H7 (cell line): ENCODE results near the gene POLDIP3. TPM values are rescaled to one million over a fixed set of nuclear protein-coding genes. Genes with fewer than 3 reads are reported as not detected.

Source experiments
- DNase-seq: peaks from one replicate; pipeline ENCODE4 v3.0.0; 2012
- H3K27me3 ChIP-seq: 2 replicates; pipeline ENCODE4 v1.6.0; 2011; ENCODE audit warnings: mild to moderate bottlenecking, low read length; ENCODE audit not compliant: control insufficient read depth, insufficient read depth
- H3K36me3 ChIP-seq: replicated peaks from 2 replicates; pipeline ENCODE4 v1.5.1; 2011; ENCODE audit warnings: low read length; ENCODE audit not compliant: control insufficient read depth, insufficient read depth
- H3K4me3 ChIP-seq: 2 replicates; pipeline ENCODE4 v1.5.1; 2011; ENCODE audit warnings: low read depth, mild to moderate bottlenecking, control low read depth, low read length, moderate library complexity; ENCODE audit not compliant: insufficient read depth
- total RNA-seq: library from RNA; depleted of rRNA; stranded (reverse); fragments of >200 nt; shearing (Covaris generic); gene quantifications from 2 replicates; pipeline ENCODE4 v1.2.3, GENCODE V29; 2014

POLDIP3 gene
- total RNA-seq, 1 experiment from 2014 or later = 43.2 TPM

- DNase-seq = peak; percentile 58
- no peaks in the 10 kb centered on the region for H3K36me3 ChIP-seq
- no peaks in the 10 kb centered on the region for H3K27me3 ChIP-seq
- H3K4me3 ChIP-seq = no peak overlapping the region
Measured at GRCh38 chr22:42645341-42645937, 30.8 kb upstream of the POLDIP3 start.

DNA sequence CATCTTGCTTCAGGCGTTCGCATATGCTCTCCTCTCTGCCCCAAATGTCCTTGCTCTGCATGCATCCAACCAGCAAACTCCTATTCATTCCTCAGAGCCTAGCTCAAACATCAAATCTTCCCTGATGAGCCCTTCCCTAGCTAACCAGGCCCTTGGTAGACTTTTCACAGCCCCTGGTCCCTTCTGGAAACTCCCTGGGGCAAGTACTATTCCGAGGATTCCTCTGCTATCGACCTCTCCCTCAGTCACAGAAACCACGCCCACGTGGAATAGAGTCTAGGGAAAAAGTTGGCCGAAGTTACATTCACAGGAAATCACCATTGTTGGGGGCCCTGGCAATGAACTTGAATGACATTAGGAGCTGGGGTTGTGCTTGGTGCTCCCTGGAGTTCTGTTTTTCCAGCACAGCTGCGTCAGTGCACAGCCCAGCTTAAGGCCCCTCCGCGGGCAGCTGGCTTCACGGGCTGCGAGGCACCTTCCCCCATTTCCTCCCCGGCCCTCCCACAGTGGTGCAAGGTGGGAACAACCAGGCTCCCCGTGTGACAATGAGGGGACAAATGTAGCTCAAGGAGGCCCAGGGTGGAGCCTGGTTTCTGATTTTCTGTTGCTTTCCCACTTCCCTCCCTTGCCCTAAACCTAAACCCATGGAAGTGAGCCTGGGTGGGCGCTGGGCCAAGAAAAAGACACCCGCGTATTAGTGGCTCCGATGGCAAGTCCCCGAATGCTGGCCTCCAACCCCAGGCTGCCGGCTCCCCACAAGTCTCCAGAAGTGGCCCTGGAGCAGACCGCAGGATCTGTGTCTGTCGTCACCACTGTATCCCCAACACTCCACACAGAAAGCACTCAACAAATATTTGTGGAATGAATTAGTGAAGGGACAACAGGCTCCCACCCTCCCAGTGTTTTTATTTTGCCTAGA lies 30.0 kb upstream of the POLDIP3 start:
- Histone ChIP-seq H3K27me3 (no peaks in the 10 kb centered on the region), H3K4me3 (no peak overlapping the region), H3K36me3 (no peaks in the 10 kb centered on the region)
- DNase-seq = peak; percentile 67

GRCh38 chr22:42643634-42644421 lies 29.1 kb upstream of the POLDIP3 start:
- H3K4me3 ChIP-seq = no peak overlapping the region
- H3K36me3 ChIP-seq = no peaks in the 10 kb centered on the region
- no peaks in the 10 kb centered on the region for H3K27me3 ChIP-seq
- peak; percentile 51 for DNase-seq

DNA sequence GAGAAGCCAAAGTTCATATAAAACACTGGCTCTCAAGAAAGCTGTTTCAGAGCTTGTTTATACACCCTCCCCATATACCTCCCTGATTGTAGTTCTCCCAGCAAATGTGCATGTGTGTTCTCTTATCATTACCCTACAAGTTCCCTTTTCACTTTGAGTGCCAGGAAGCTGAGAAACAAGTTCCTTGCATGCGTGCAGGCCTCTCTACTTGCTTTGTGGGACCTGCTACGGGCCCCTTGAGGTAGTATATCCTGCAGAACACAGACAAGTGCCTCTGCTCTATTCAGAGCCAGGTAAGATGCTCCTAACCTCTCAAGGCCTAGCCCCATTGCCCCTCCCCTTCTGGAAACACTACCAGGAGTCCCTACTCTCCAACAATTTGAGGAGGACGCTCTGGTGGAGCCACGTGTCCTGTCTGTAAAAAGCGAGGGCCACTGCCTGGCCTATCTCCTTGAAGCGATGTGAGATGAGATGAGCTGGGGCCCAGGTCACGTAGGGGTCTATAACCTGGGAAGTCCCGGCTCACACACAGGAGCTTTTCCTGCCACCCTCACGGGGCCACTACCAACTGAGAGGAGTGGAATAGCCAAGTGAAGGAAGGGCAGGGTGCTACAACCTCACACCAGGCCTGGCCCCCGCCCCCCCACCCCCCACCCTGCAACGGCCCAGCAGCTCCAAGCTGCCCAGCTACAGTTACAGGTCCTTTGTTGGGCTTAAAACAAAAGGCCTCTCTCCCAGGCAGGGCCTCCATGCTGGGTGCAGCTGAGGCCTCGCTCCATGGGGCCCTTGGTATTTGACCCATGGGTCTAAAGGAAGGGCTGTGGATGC lies 28.3 kb upstream of the POLDIP3 start:
- DNase-seq = peak; percentile 74
- H3K36me3 ChIP-seq = no peaks in the 10 kb centered on the region

DNA sequence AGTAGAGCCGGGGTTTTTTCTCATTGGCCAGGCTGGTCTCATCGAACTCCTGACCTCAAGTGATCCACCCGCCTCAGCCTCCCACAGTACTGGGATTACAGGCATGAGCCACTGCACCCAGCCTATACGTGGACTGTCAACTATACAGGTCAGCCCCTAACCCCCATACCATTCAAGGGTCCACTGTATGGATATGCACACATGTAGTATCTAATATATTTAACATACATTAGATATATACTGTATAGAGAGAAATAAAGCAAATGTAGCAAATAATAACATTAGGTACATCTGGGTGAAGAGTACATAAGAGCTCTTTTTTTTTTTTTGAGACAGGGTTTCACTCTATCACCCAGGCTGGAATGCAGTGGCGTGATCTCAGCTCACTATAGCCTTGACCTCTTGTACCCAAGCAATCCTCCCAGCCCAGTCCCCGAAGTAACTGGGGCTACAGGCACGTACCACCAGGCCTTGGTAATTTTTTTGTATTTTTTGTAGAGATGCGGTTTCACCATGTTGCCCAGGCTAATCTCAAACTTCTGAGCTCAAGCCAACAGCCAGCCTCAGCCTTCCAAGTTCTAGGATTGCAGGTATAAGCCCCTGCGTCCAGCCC lies 27.2 kb upstream of the POLDIP3 start:
- no peak for DNase-seq
- H3K36me3 ChIP-seq = no peaks in the 10 kb centered on the region

More for the DNA sequence above, 28.3 kb upstream of the POLDIP3 start:
- Histone ChIP-seq H3K4me3 (no peak overlapping the region), H3K27me3 (no peaks in the 10 kb centered on the region)

GRCh38 chr22:42639541-42640241 lies 25.0 kb upstream of the POLDIP3 start:
- peak; percentile 48 for DNase-seq
- no peaks in the 10 kb centered on the region; the same call in none of the 2 replicates for H3K36me3 ChIP-seq
- no peak overlapping the region for H3K4me3 ChIP-seq
- no peaks in the 10 kb centered on the region for H3K27me3 ChIP-seq

More for the DNA sequence above, 27.2 kb upstream of the POLDIP3 start:
- H3K4me3 ChIP-seq = no peak overlapping the region
- H3K27me3 ChIP-seq = no peaks in the 10 kb centered on the region

GRCh38 chr22:42637555-42637954 lies 22.9 kb upstream of the POLDIP3 start:
- H3K4me3 ChIP-seq = no peak overlapping the region
- no peaks in the 10 kb centered on the region for H3K27me3 ChIP-seq
- no peaks in the 10 kb centered on the region; the same call in none of the 2 replicates for H3K36me3 ChIP-seq
- DNase-seq = peak; percentile 28

- no peaks in the 10 kb centered on the region for H3K27me3 ChIP-seq
- H3K4me3 ChIP-seq = no peak overlapping the region
- DNase-seq = no peak
- peaks cover 1% of the 10 kb centered on the region for H3K36me3 ChIP-seq
Measured at GRCh38 chr22:42636506-42636905, 21.8 kb upstream of the POLDIP3 start.

DNA sequence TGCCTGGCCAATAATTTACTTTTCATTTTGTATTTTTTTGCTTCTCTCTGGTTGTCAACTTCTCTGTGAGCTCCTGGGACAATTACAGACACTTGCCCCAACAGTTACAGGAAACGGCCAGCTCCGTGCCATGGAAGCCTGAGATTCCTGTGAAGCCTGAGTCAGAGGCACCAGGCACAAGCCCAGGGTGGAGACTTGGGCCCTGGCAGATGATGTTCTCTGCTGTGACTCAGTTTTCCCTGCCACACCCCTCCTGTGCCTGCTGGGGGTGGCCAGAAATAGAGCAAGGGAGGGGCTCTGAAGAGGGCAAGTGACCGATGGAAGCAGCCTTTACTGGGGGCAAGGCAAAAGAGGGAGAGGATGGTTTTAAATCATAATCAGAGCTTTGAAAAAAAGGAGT lies 20.8 kb upstream of the POLDIP3 start:
- H3K4me3 ChIP-seq = no peak overlapping the region
- no peaks in the 10 kb centered on the region for H3K27me3 ChIP-seq
- DNase-seq = no peak
- peaks cover 1% of the 10 kb centered on the region for H3K36me3 ChIP-seq

GRCh38 chr22:42633013-42633412 lies 18.3 kb upstream of the POLDIP3 start:
- DNase-seq = peak; percentile 20
- Histone ChIP-seq H3K27me3 (no peaks in the 10 kb centered on the region), H3K4me3 (no peak overlapping the region), H3K36me3 (peaks cover 4% of the 10 kb centered on the region)

- H3K36me3 ChIP-seq = peaks cover 8% of the 10 kb centered on the region
- H3K4me3 ChIP-seq = no peak overlapping the region
- peak; percentile 81 for DNase-seq
- H3K27me3 ChIP-seq = no peaks in the 10 kb centered on the region
Measured at GRCh38 chr22:42632096-42632495, 17.4 kb upstream of the POLDIP3 start.

DNA sequence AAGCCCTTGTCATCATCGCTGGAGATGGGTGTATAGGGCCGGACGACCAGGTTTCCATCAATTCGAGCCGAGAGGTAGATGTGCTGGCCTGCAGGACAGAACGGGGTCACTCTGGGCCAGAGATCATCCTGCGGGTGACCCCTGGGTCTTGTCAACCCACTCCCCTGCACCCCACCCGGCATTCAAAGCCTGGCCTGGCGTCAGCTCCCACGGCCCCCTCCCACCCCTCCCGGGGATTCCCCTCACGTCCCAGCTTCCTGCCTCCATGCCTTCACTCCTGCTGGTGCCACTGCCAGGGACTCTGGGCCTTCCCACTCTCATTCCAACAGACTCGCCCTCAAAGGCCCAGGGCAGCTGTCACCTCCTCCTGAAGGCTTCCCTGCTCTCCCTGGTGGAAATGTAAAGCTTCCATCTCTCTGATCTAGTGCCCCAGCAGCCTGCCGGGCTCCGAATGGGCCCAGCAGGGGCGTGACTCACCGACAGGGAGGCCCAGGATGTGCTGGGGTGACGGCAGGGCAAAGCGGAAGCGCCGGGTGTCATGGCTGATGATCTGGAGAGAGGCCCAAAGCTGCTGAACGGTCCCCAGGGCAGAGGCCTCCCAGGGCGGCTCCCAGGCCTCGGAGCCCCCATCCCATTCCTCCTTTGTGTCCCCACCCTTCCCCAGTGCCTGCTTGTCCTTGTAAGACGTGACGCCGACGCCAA lies 16.4 kb upstream of the POLDIP3 start:
- Histone ChIP-seq H3K4me3 (no peak overlapping the region), H3K27me3 (no peaks in the 10 kb centered on the region), H3K36me3 (peaks cover 13% of the 10 kb centered on the region)
- DNase-seq = peak; percentile 56

DNA sequence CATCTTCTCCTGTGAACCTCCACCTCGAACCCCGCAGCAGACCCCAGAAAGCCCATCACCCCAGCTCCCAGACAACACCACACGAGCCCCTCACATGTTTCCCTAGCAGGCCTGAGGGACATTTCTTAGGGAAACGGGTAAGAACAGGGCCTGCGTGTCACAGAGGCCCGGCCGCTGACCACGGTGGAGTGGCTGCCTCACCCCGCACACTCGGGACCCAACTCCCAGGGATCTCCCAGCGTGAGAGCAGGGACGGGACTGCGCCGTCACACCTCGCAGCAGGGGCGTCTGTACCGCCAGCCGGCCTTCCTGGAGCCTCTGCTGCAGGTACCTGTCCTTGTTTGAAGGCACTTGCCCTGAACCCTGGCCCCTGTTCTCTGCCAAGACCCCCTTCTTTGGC lies 15.5 kb upstream of the POLDIP3 start:
- Histone ChIP-seq H3K27me3 (no peaks in the 10 kb centered on the region), H3K4me3 (no peak overlapping the region), H3K36me3 (peaks cover 15% of the 10 kb centered on the region)
- DNase-seq = no peak
